CD4-positive, alpha-beta T cell treated with Interleukin-17A for 1 hour (primary cell): ENCODE data around the gene VAPA.
A peak's percentile ranks its signal among the peaks of the same experiment; 100 is the strongest.

Source experiments
- DNase-seq: peaks from one replicate; pipeline ENCODE4 v3.0.0-alpha.2; 2020

Gene VAPA

GRCh38 chr18:9913526-9914333 lies at the start of gene VAPA:
TSS of gene VAPA (plus strand) at chr18:9914016. CDS start at chr18:9914257, 241 bp downstream.
- DNase-seq = peak; percentile 93

GRCh38 chr18:9865764-9866490 lies 47.9 kb upstream of the VAPA start:
- DNase-seq = no peak

- DNase-seq = no peak
Observed at GRCh38 chr18:9866627-9867026, 47.2 kb upstream of the VAPA start.

GRCh38 chr18:9867071-9867594 lies 46.7 kb upstream of the VAPA start:
- no peak for DNase-seq

- DNase-seq = no peak
Observed at GRCh38 chr18:9868857-9869714, 44.7 kb upstream of the VAPA start.

- DNase-seq = no peak
Observed at GRCh38 chr18:9869715-9870430, 43.9 kb upstream of the VAPA start.

- no peak for DNase-seq
Observed at GRCh38 chr18:9870431-9871008, 43.3 kb upstream of the VAPA start.

- DNase-seq = no peak
Observed at GRCh38 chr18:9871244-9871746, 42.5 kb upstream of the VAPA start.

GRCh38 chr18:9872823-9873222 lies 41.0 kb upstream of the VAPA start:
- no peak for DNase-seq

- no peak for DNase-seq
Observed at GRCh38 chr18:9874728-9875127, 39.1 kb upstream of the VAPA start.

- no peak for DNase-seq
Observed at GRCh38 chr18:9876212-9876866, 37.5 kb upstream of the VAPA start.

- DNase-seq = no peak
Observed at GRCh38 chr18:9876867-9877654, 36.8 kb upstream of the VAPA start.

- no peak for DNase-seq
Observed at GRCh38 chr18:9877655-9878014, 36.2 kb upstream of the VAPA start.

- DNase-seq = no peak
Observed at GRCh38 chr18:9878095-9878494, 35.7 kb upstream of the VAPA start.

GRCh38 chr18:9878783-9879242 lies 35.0 kb upstream of the VAPA start:
- DNase-seq = no peak

GRCh38 chr18:9884090-9884489 lies 29.7 kb upstream of the VAPA start:
- DNase-seq = no peak

- DNase-seq = no peak
Observed at GRCh38 chr18:9884532-9885140, 29.2 kb upstream of the VAPA start.

GRCh38 chr18:9885170-9886004 lies 28.4 kb upstream of the VAPA start, which contains the start of gene TXNDC2:
TSS of gene TXNDC2 (plus strand) at chr18:9885973. CDS start at chr18:9886681, 708 bp downstream.
- no peak for DNase-seq

- DNase-seq = no peak
Observed at GRCh38 chr18:9886005-9886348, 27.8 kb upstream of the VAPA start.
